HL-60 (cell line): ENCODE data around the gene TVP23A.

Experiments used
- DNase-seq, 2 experiments: peaks; one replicate each; pipeline ENCODE4 v3.0.0-alpha.2; 2010 to 2020; ENCODE audit warnings: low read depth in 1 of 2, low spot score in 1 of 2
- H3K27ac ChIP-seq: fragments of 250-450 bp; sonication (Bioruptor Pico); replicated peaks from 2 replicates; pipeline ENCODE4 v1.5.1; 2020; ENCODE audit warnings: mild to moderate bottlenecking, moderate library complexity
- H3K27me3 ChIP-seq: fragments of 250-450 bp; sonication (Bioruptor Pico); 2 replicates; pipeline ENCODE4 v1.5.1; 2021; ENCODE audit warnings: mild to moderate bottlenecking, moderate library complexity; ENCODE audit not compliant: insufficient read depth, poor library complexity, severe bottlenecking
- H3K4me3 ChIP-seq: replicated peaks from 2 replicates; pipeline ENCODE4 v1.5.1; 2011; ENCODE audit warnings: mild to moderate bottlenecking, control low read depth, low read length; ENCODE audit not compliant: insufficient read depth
- CTCF ChIP-seq: IDR thresholded peaks from one replicate; pipeline ENCODE4 v1.5.1; 2011; ENCODE audit warnings: low read length, control low read depth, inconsistent platforms; ENCODE audit not compliant: insufficient read depth
- GABPA ChIP-seq: IDR thresholded peaks from 2 replicates; pipeline ENCODE4 v1.6.1; 2012; ENCODE audit warnings: low read depth
- POLR2AphosphoS5 ChIP-seq: IDR thresholded peaks from 2 replicates; pipeline ENCODE4 v1.6.1; 2012; ENCODE audit warnings: low read depth
- REST ChIP-seq: IDR thresholded peaks from 2 replicates; pipeline ENCODE4 v1.6.1; 2012; ENCODE audit warnings: low read depth; ENCODE audit not compliant: insufficient replicate concordance
- SPI1 ChIP-seq: IDR thresholded peaks from 2 replicates; pipeline ENCODE4 v1.6.1; 2012; ENCODE audit warnings: low read depth, mild to moderate bottlenecking, borderline replicate concordance

TVP23A gene

GRCh38 chr16:10820546-10820945, 2.0 kb upstream of the TVP23A start:
- no peak for DNase-seq
- Histone ChIP-seq H3K27me3 (no peaks in the 10 kb centered on the region), H3K4me3 (no peak overlapping the region), H3K27ac (no peak overlapping the region)
- TF ChIP-seq CTCF (no peak), GABPA (no peak), POLR2AphosphoS5 (no peak), SPI1 (no peak), REST (no peak)

GRCh38 chr16:10817514-10817913, 1.1 kb downstream of the TVP23A start:
- DNase-seq, result no peak
- Histone ChIP-seq H3K27ac (no peak overlapping the region), H3K27me3 (no peaks in the 10 kb centered on the region), H3K4me3 (no peak overlapping the region)
- TF ChIP-seq SPI1 (no peak), REST (no peak), CTCF (no peak), POLR2AphosphoS5 (no peak), GABPA (no peak)

- no peak for TF ChIP-seq CTCF
- no peak for TF ChIP-seq GABPA
- TF ChIP-seq POLR2AphosphoS5, result no peak
- no peak for TF ChIP-seq SPI1
- no peak for TF ChIP-seq REST
- Histone ChIP-seq H3K4me3 (no peak overlapping the region), H3K27me3 (no peaks in the 10 kb centered on the region), H3K27ac (no peak overlapping the region)
- DNase-seq, result no peak
Observed at GRCh38 chr16:10813099-10813455, 5.5 kb downstream of the TVP23A start.
